ENCODE data around the gene RCAN3.
"Not testable (repeated sequence)": the region's sequence is repeated elsewhere in the genome, so short reads cannot be mapped to it uniquely, and the experiment has no call there.

RCAN3 gene

DNA sequence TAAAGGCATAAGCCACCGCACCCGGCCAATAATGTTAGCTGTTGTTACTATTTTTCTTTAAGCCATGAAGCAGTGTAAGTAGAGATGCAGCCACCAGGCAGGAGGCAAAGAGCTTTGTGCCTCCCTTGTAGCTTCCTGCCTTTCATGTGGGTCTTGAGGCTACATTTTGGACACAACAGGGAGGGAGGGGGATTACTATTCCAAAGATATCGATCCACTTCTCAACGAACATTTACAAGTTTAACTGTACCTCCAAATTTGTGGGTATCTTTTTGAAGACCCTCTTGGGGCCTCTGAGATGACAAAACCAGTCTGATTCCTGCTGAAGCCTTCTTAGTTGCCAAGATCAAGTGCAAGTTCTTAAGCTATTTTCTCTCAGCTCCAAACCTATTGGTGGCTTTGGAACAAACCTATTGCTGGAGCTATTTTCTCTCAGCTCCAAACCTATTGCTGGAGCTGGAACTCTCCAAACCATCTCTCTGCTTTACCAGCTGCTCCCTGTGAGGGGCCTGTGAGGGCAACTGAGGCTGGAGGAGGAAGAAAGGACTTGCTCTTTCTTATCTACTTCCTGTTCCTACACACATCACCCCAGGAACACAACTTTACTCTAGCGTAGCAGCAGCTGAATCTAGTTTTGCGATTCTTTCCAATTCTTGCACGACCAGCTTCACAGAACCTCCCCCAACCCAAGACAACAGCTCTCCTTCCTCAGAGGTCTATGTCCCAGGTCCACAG is 16.1 kb upstream of the RCAN3 start:
- no peak for DNase-seq

DNA sequence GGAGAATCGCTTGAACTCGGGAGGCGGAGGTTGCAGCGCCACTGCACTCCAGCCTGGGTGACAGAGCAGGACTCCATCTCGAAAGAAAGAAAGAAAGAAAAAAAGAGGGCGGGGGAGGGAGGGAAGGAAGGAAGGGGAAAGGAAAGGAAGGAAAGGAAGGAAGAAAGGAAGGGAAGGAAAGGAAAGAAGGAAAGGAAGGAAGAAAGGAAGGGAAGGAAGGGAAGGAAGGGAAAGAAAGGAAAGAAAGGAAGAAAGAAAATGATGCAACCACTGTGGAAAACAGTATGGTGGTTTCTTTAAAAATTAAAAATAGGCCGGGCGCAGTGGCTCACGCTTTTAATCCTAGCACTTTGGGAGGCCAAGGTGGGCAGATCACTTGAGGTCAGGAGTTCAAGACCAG is 15.2 kb upstream of the RCAN3 start:
- DNase-seq: no peak

GRCh38 chr1:24488159-24488558 is 14.5 kb upstream of the RCAN3 start:
- DNase-seq: peak; percentile 76

GRCh38 chr1:24489674-24490073 is 13.0 kb upstream of the RCAN3 start:
- no peak for DNase-seq

DNA sequence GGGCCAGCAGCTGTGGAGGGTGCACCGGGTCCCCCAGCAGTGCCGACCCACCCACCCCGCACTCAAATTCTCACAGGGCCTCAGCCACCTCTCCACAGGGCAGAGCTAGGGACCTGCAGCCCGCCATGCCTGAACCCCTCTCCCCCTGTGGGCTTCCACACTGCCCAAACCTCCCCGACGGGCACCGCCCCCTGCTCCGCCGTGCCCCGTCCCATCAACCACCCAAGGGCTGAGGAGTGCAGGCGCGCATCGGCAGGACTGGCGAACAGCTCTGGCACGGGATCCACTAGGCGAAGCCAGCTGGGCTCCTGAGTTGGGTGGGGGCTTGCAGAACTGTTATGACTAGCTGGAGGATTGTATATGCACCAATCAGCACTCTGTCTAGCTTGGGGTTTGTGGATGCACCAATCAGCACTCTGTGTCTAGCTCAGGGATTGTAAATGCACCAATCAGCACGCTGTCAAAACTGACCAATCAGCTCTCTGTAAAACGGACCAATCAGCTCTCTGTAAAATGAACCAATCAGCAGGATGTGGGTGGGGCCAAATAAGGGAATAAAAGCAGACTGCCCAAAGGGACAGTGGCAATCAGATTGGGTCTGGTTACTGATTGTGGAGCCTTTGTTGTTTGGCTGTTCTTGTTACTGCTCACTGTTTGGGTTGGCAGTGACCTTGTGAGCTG is 12.4 kb upstream of the RCAN3 start:
- no peak for DNase-seq

- no peak for DNase-seq
These were observed 10.9 kb upstream of the RCAN3 start for GRCh38 chr1:24491577-24492360.

GRCh38 chr1:24492935-24493334 is 9.7 kb upstream of the RCAN3 start:
- DNase-seq: not testable (repeated sequence)

GRCh38 chr1:24493785-24494184 is 8.9 kb upstream of the RCAN3 start:
- no peak for DNase-seq

GRCh38 chr1:24498589-24498988 is 4.0 kb upstream of the RCAN3 start:
- no peak for DNase-seq

- no peak for DNase-seq
These were observed 2.1 kb upstream of the RCAN3 start for GRCh38 chr1:24500448-24501048.

DNA sequence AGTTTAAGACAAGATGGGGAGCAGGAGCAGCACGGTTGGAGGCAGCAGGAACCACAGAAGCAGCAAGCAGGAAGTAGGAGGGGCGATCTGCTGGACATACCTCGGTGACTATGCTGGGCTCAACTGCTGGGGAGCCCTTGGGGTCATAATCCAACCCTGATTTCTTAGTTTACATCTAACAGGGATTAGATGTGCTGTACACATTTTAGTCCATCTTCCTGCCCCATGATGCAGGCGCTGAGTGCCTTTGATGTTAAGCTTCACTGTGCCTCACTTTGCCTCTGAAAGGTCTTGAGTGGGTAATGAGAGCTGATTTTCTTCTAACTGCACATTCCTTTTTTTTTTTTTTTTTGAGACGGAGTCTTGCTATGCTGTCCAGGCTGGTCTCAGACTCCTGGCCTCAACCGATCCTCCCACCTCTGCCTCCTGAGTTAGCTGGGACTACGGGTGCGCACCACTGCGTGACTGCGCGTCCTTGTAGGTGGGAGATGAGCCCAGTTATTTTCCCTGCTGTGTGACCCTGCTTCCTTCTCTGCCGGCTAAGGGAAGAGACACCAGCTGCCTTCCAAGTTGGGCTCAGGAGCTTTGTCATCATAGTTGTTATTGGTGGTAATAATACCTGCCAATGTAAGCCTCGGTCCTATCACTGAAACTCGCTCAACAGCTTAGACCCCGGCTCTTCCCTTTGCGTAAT is 1.1 kb upstream of the RCAN3 start:
- DNase-seq: peak; percentile 24

- DNase-seq: peak; percentile 80
These were observed 449 bp upstream of the RCAN3 start for GRCh38 chr1:24502065-24502708.

- DNase-seq: peak; percentile 34
These were observed 569 bp downstream of the RCAN3 start for GRCh38 chr1:24503059-24503751.

GRCh38 chr1:24503870-24504523 is 1.4 kb downstream of the RCAN3 start:
- DNase-seq: peak; percentile 34

DNA sequence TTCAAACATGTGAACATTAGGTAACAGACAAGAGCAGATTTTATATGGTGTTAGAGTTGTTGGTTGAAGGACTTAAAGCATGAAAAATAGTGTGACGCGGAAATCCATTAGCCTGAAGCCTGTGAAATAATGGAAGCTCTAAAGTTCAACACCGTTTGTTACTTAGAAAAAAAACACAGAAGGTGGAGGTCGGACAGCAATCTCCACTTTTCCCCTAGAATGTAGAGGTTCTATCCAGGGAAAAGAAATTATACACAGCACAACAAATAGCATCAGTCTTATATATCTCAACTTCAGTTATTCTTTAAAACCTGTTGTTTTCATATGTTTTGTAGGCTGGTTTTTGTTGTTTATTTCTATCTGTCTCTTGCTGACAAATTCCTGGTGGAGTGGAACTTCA is 1.9 kb downstream of the RCAN3 start:
- DNase-seq: no peak

DNA sequence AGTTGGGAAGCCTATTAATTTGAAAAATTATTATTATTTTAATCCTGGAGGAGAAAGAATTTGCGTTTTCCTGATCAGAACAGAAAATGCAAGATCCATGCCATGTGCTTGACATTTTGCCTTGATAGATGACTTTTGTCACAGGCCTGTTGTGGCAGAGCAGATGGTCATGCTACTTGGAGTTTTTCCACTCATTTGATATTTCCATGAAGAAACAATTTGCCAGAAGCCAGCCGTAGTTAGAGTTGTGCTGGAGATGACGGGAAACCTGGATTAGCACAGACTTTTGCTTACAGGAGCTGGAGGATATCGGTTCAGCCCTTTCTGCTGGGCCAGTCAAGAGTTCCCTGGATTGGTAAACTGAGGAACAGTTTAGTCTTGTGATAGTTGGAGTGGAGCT is 3.2 kb downstream of the RCAN3 start:
- no peak for DNase-seq

GRCh38 chr1:24506691-24507381 is 4.2 kb downstream of the RCAN3 start:
- no peak for DNase-seq

GRCh38 chr1:24507405-24507804 is 4.8 kb downstream of the RCAN3 start:
- DNase-seq: peak; percentile 22

GRCh38 chr1:24508911-24509310 is 6.3 kb downstream of the RCAN3 start:
- no peak for DNase-seq

GRCh38 chr1:24513706-24514105 is 11.1 kb downstream of the RCAN3 start:
- no peak for DNase-seq
